CD4-positive, alpha-beta T cell treated with Interleukin-6 for 4 hours (primary cell): ENCODE data around the gene PPP1R3G.
"Not testable (repeated sequence)": the region's sequence is repeated elsewhere in the genome, so short reads cannot be mapped to it uniquely, and the experiment has no call there.

ENCODE experiments used
- DNase-seq: peaks from one replicate; pipeline ENCODE4 v3.0.0-alpha.2; 2020; ENCODE audit warnings: mixed read lengths

The PPP1R3G gene

GRCh38 chr6:5084781-5085647 lies at the start of gene PPP1R3G:
Gene PPP1R3G, plus strand, starts transcription at chr6:5085341. Its CDS starts 145 bp downstream, at chr6:5085486.
- DNase-seq, result no peak

GRCh38 chr6:5036269-5036668 lies 48.9 kb upstream of the PPP1R3G start:
- no peak for DNase-seq

GRCh38 chr6:5041955-5042354 lies 43.2 kb upstream of the PPP1R3G start:
- DNase-seq, result no peak

- no peak for DNase-seq
These were observed 42.7 kb upstream of the PPP1R3G start for GRCh38 chr6:5042436-5042835.

- DNase-seq, result no peak
These were observed 40.3 kb upstream of the PPP1R3G start for GRCh38 chr6:5044866-5045265.

GRCh38 chr6:5045416-5045815 lies 39.7 kb upstream of the PPP1R3G start:
- no peak for DNase-seq

- DNase-seq, result no peak
These were observed 38.7 kb upstream of the PPP1R3G start for GRCh38 chr6:5046430-5046829.

- DNase-seq, result no peak
These were observed 35.1 kb upstream of the PPP1R3G start for GRCh38 chr6:5050009-5050408.

GRCh38 chr6:5051394-5051793 lies 33.7 kb upstream of the PPP1R3G start:
- no peak for DNase-seq

- DNase-seq, result no peak
These were observed 32.1 kb upstream of the PPP1R3G start for GRCh38 chr6:5053038-5053437.

- no peak for DNase-seq
These were observed 31.3 kb upstream of the PPP1R3G start for GRCh38 chr6:5053864-5054244.

GRCh38 chr6:5054245-5054873 lies 30.8 kb upstream of the PPP1R3G start:
- DNase-seq, result no peak

- DNase-seq, result no peak
These were observed 30.0 kb upstream of the PPP1R3G start for GRCh38 chr6:5055118-5055517.

GRCh38 chr6:5058254-5058653 lies 26.9 kb upstream of the PPP1R3G start:
- no peak for DNase-seq

GRCh38 chr6:5059036-5059896 lies 25.9 kb upstream of the PPP1R3G start:
- DNase-seq, result no peak

GRCh38 chr6:5060439-5060838 lies 24.7 kb upstream of the PPP1R3G start:
- DNase-seq, result not testable (repeated sequence)

- DNase-seq, result no peak
These were observed 24.0 kb upstream of the PPP1R3G start for GRCh38 chr6:5061152-5061551.

- DNase-seq, result no peak
These were observed 21.5 kb upstream of the PPP1R3G start for GRCh38 chr6:5063617-5064016.

GRCh38 chr6:5066456-5067093 lies 18.6 kb upstream of the PPP1R3G start:
- no peak for DNase-seq

- DNase-seq, result no peak
These were observed 17.8 kb upstream of the PPP1R3G start for GRCh38 chr6:5067305-5067704.

- DNase-seq, result no peak
These were observed 16.9 kb upstream of the PPP1R3G start for GRCh38 chr6:5068153-5068751.

- no peak for DNase-seq
These were observed 13.9 kb upstream of the PPP1R3G start for GRCh38 chr6:5071216-5071615.
